ENCODE measurements around the gene CDKN2A.

The CDKN2A gene

GRCh38 chr9:21993893-21994555, at the start of gene CDKN2A:
TSS of gene CDKN2A (minus strand) at chr9:21994392.
- no peak for DNase-seq (ENCODE audit: low spot score)

GRCh38 chr9:22043928-22044327, 49.7 kb upstream of the CDKN2A start:
- no peak for DNase-seq (ENCODE audit: low spot score)

GRCh38 chr9:22041775-22042174, 47.6 kb upstream of the CDKN2A start:
- no peak for DNase-seq (ENCODE audit: low spot score)

GRCh38 chr9:22041344-22041743, 47.2 kb upstream of the CDKN2A start:
- DNase-seq (ENCODE audit: low spot score) = no peak

- DNase-seq (ENCODE audit: low spot score) = no peak
These were observed 46.6 kb upstream of the CDKN2A start for GRCh38 chr9:22040760-22041159.

- no peak for DNase-seq (ENCODE audit: low spot score)
These were observed 45.1 kb upstream of the CDKN2A start for GRCh38 chr9:22039258-22039657.

- peak; percentile 67 for DNase-seq (ENCODE audit: low spot score)
These were observed 43.9 kb upstream of the CDKN2A start for GRCh38 chr9:22037954-22038690.

GRCh38 chr9:22036866-22037626, 42.9 kb upstream of the CDKN2A start:
- no peak for DNase-seq (ENCODE audit: low spot score)

GRCh38 chr9:22035591-22036011, 41.4 kb upstream of the CDKN2A start:
- DNase-seq (ENCODE audit: low spot score) = no peak

- no peak for DNase-seq (ENCODE audit: low spot score)
These were observed 38.9 kb upstream of the CDKN2A start for GRCh38 chr9:22033012-22033630.

- no peak for DNase-seq (ENCODE audit: low spot score)
These were observed 37.6 kb upstream of the CDKN2A start for GRCh38 chr9:22031655-22032411.

GRCh38 chr9:22030101-22030598, 36.0 kb upstream of the CDKN2A start:
- DNase-seq (ENCODE audit: low spot score) = no peak

GRCh38 chr9:22029231-22029630, 35.0 kb upstream of the CDKN2A start:
- no peak for DNase-seq (ENCODE audit: low spot score)

GRCh38 chr9:22028394-22028793, 34.2 kb upstream of the CDKN2A start:
- DNase-seq (ENCODE audit: low spot score) = no peak

GRCh38 chr9:22026696-22027095, 32.5 kb upstream of the CDKN2A start:
- DNase-seq (ENCODE audit: low spot score) = no peak

- DNase-seq (ENCODE audit: low spot score) = no peak
These were observed 28.2 kb upstream of the CDKN2A start for GRCh38 chr9:22022396-22022795.

GRCh38 chr9:22010866-22011625, 16.9 kb upstream of the CDKN2A start:
- no peak for DNase-seq (ENCODE audit: low spot score)

- no peak for DNase-seq (ENCODE audit: low spot score)
These were observed 15.3 kb upstream of the CDKN2A start for GRCh38 chr9:22009506-22009867.

- DNase-seq (ENCODE audit: low spot score) = peak; percentile 95
These were observed 14.7 kb upstream of the CDKN2A start, which contains the start of gene CDKN2B for GRCh38 chr9:22008717-22009505. TSS of gene CDKN2B (minus strand) at chr9:22009305. CDS start at chr9:22008953, 352 bp downstream.

GRCh38 chr9:22008384-22008716, 14.2 kb upstream of the CDKN2A start:
- no peak for DNase-seq (ENCODE audit: low spot score)

Measured in kidney capillary endothelial cell (primary cell).